K562 (cell line): ENCODE results near the gene AHNAK. TPM values are rescaled to one million over a fixed set of nuclear protein-coding genes. Genes with fewer than 3 reads are reported as not detected.

Source experiments
- C11orf30 ChIP-seq: fragments of 450-650 bp; IDR thresholded peaks from 2 replicates; pipeline ENCODE4 v1.6.1; 2016; ENCODE audit warnings: low read depth, mild to moderate bottlenecking
- DACH1 ChIP-seq: fragments of 450-650 bp; IDR thresholded peaks from 2 replicates; pipeline ENCODE4 v1.6.1; 2018; ENCODE audit not compliant: partially characterized antibody
- ELK3 ChIP-seq: fragments of 450-650 bp; formaldehyde crosslinking; IDR thresholded peaks from 2 replicates; pipeline ENCODE4 v1.4.0; 2020; ENCODE audit warnings: mild to moderate bottlenecking
- ESRRA ChIP-seq: fragments of 450-650 bp; IDR thresholded peaks from 2 replicates; pipeline ENCODE4 v1.6.1; 2014; ENCODE audit warnings: low read depth, mild to moderate bottlenecking, moderate library complexity, borderline replicate concordance
- HMG20B ChIP-seq: fragments of 250-450 bp; sonication (Bioruptor Pico); IDR thresholded peaks from 2 replicates; pipeline ENCODE4 v1.5.0; 2021; ENCODE audit warnings: mild to moderate bottlenecking
- MAFG ChIP-seq: fragments of 450-650 bp; conservative IDR thresholded peaks from 2 replicates; pipeline ENCODE4 v1.6.1; 2016; ENCODE audit warnings: missing genetic modification characterization, missing compliant biosample characterization
- MAFK ChIP-seq: IDR thresholded peaks from 2 replicates; pipeline ENCODE4 v1.6.1; 2011; ENCODE audit warnings: low read length, improper control_type of control experiment
- MEF2D ChIP-seq: conservative IDR thresholded peaks from 2 replicates; pipeline ENCODE4 v1.6.1; 2016; ENCODE audit warnings: low read depth, missing genetic modification characterization, missing compliant biosample characterization
- RBBP5 ChIP-seq: fragments of 200-600 bp; sonication (generic); IDR thresholded peaks from 2 replicates; pipeline ENCODE4 v1.6.1; 2012; ENCODE audit warnings: borderline replicate concordance, mild to moderate bottlenecking, low read length, control low read depth, inconsistent platforms; ENCODE audit not compliant: insufficient read depth, poor library complexity, severe bottlenecking
- RCOR1 ChIP-seq, 2 experiments: IDR thresholded peaks; 2 replicates each; pipeline ENCODE4 v1.6.1; 2012; ENCODE audit warnings: low read depth in 2 of 2, low read length in 2 of 2, borderline replicate concordance in 1 of 2, improper control_type of control experiment in 1 of 2
- TAF9B ChIP-seq: fragments of 450-650 bp; IDR thresholded peaks from 2 replicates; pipeline ENCODE4 v1.6.1; 2018; ENCODE audit warnings: mild to moderate bottlenecking; ENCODE audit not compliant: partially characterized antibody
- TEAD4 ChIP-seq, 2 experiments: sonication (generic) in 1 of 2; formaldehyde crosslinking in 1 of 2; IDR thresholded peaks; 2 replicates each; pipeline versions ENCODE4 v1.6.1 to v1.8.0; 2012 to 2022; ENCODE audit warnings: borderline replicate concordance in 1 of 2, inconsistent platforms in 1 of 2, low read length in 1 of 2, mild to moderate bottlenecking in 1 of 2, missing genetic modification reagents in 1 of 2
- TOE1 ChIP-seq, 2 experiments: fragments of 450-650 bp in 1 of 2; sonication (generic) in 1 of 2; formaldehyde crosslinking in 1 of 2; IDR thresholded peaks; 2 replicates each; pipeline versions ENCODE4 v1.7.1 to v1.8.0; 2016 to 2022; ENCODE audit warnings: borderline replicate concordance in 2 of 2, mild to moderate bottlenecking in 2 of 2, antibody characterized with exemption in 1 of 2, inconsistent platforms in 1 of 2, low read depth in 1 of 2, missing genetic modification reagents in 1 of 2, moderate library complexity in 1 of 2
- ZBTB2 ChIP-seq: fragments of 450-650 bp; IDR thresholded peaks from 2 replicates; pipeline ENCODE4 v1.6.1; 2016; ENCODE audit warnings: antibody characterized with exemption
- ZKSCAN1 ChIP-seq: fragments of 150-350 bp; IDR thresholded peaks from 2 replicates; pipeline ENCODE4 v1.6.1; 2016; ENCODE audit warnings: low read depth, low read length
- ZNF318 ChIP-seq, 2 experiments: fragments of 450-650 bp; IDR thresholded peaks; 2 replicates each; pipeline ENCODE4 v1.6.1; 2016; ENCODE audit warnings: mild to moderate bottlenecking in 2 of 2, borderline replicate concordance in 1 of 2, low read depth in 1 of 2, moderate library complexity in 1 of 2
- ZNF354B ChIP-seq: fragments of 250-450 bp; sonication (Bioruptor Pico); IDR thresholded peaks from 2 replicates; pipeline ENCODE4 v1.4.0; 2020
- polyA plus RNA-seq, 8 experiments: library from polyadenylated mRNA; depleted of rRNA in 4 of 8; stranded (reverse) in 5 of 8; unstranded in 3 of 8; fragments of >200 nt; fragmentation: Nextera tagmentation in 2 of 8; fragmentation: Illumina TruSeq in 1 of 8; extraction: Ambion mirVana in 2 of 8; extraction: Trizol in 1 of 8; gene quantifications; 2 replicates each; pipeline versions ENCODE4 v1.2.1 to v1.2.3, GENCODE V29; 2011 to 2014; ENCODE audit warnings: inconsistent platforms in 1 of 8, missing spikeins in 1 of 8
- total RNA-seq, 7 experiments: library from RNA; depleted of rRNA in 6 of 7; stranded (reverse); fragments of >200 nt in 6 of 7; fragmentation: Illumina TruSeq in 2 of 7; extraction: Trizol in 2 of 7; gene quantifications; 2 replicates each; pipeline versions ENCODE4 v1.2.1 to v1.2.3, GENCODE V29; 2011 to 2021; ENCODE audit warnings: low replicate concordance in 1 of 7

The AHNAK gene
- total and polyA plus RNA-seq, 9 of the 15 experiments (the other 6 are each of a cell fraction or from before 2014, with no cell fraction given) = 1.5 to 89.7 (median 45.0) TPM

- TF ChIP-seq ZNF318 (IDR thresholded peaks at IDR 0.05; ENCODE audit: borderline replicate concordance in 1 of 2, low read depth in 1 of 2) (peak in 1 of 2 experiments; percentile 59; a peak in 1 of 4 replicates), DACH1 (peak; percentile 64), MAFK (peak; percentile 34; the same call in 1 of the 2 replicates), TAF9B (no peak), RCOR1 (IDR thresholded peaks at IDR 0.05; ENCODE audit: borderline replicate concordance in 1 of 2, low read depth in 2 of 2, low read length in 2 of 2) (peak in 1 of 2 experiments; percentile 67; a peak in 2 of 4 replicates), ZBTB2 (0 out of 2 replicates have a peak, but pooled peaks have one; percentile 30), ZNF354B (no peak), HMG20B (CRISPR knock-in tag) (no peak), TEAD4 (IDR thresholded peaks at IDR 0.05; ENCODE audit: low read length) (peak; percentile 57; the same call in 1 of the 2 replicates), TEAD4 (CRISPR knock-in tag; IDR thresholded peaks at IDR 0.05; ENCODE audit: borderline replicate concordance) (no peak), ZKSCAN1 (no peak), RBBP5 (no peak), C11orf30 (peak; percentile 38), MAFG (tag) (peak; percentile 55), ESRRA (no peak), TOE1 (IDR thresholded peaks at IDR 0.05; ENCODE audit: borderline replicate concordance) (no peak), TOE1 (CRISPR knock-in tag; IDR thresholded peaks at IDR 0.05; ENCODE audit: borderline replicate concordance, low read depth) (no peak), MEF2D (tag) (peak; percentile 52; the same call in 1 of the 2 replicates), ELK3 (no peak)
These were observed 80.2 kb downstream of the AHNAK start (continued) for GRCh38 chr11:62466444-62466843.
